ENCODE measurements around the gene SYT1.
"Not testable (repeated sequence)": the region's sequence is repeated elsewhere in the genome, so short reads cannot be mapped to it uniquely, and the experiment has no call there.

Gene SYT1

GRCh38 chr12:79033788-79034187, 169.2 kb downstream of the SYT1 start:
- no peaks in the 10 kb centered on the region for H3K27me3 Mint-ChIP-seq
- no peak for DNase-seq
- no peak overlapping the region for H3K4me3 Mint-ChIP-seq
- no peak overlapping the region for H3K27ac Mint-ChIP-seq
- H3K36me3 Mint-ChIP-seq, result no peaks in the 10 kb centered on the region
- H3K9me3 Mint-ChIP-seq, result peaks cover 1% of the 10 kb centered on the region
- CTCF ChIA-PET, result no interaction called here
- no peaks in the 10 kb centered on the region for H3K4me1 Mint-ChIP-seq

- H3K4me1 Mint-ChIP-seq, H3K27me3 Mint-ChIP-seq, DNase-seq, H3K27ac Mint-ChIP-seq, H3K36me3 Mint-ChIP-seq, H3K4me3 Mint-ChIP-seq, H3K9me3 Mint-ChIP-seq, CTCF ChIA-PET: not testable (repeated sequence)
Measured at GRCh38 chr12:79044748-79045147, 180.2 kb downstream of the SYT1 start.

- H3K4me1 Mint-ChIP-seq, H3K27ac Mint-ChIP-seq, H3K27me3 Mint-ChIP-seq, H3K4me3 Mint-ChIP-seq, H3K9me3 Mint-ChIP-seq, DNase-seq, CTCF ChIA-PET, H3K36me3 Mint-ChIP-seq: not testable (repeated sequence)
Measured at GRCh38 chr12:79045149-79045703, 180.7 kb downstream of the SYT1 start.

GRCh38 chr12:79046021-79046420, 181.4 kb downstream of the SYT1 start:
- no peak overlapping the region for H3K27ac Mint-ChIP-seq
- no peaks in the 10 kb centered on the region for H3K27me3 Mint-ChIP-seq
- CTCF ChIA-PET, result no interaction called here
- H3K4me3 Mint-ChIP-seq, result no peak overlapping the region
- H3K9me3 Mint-ChIP-seq, result no peaks in the 10 kb centered on the region
- H3K36me3 Mint-ChIP-seq, result no peaks in the 10 kb centered on the region
- DNase-seq, result no peak
- H3K4me1 Mint-ChIP-seq, result no peaks in the 10 kb centered on the region

- Mint-ChIP-seq H3K36me3 (no peaks in the 10 kb centered on the region), H3K4me3 (no peak overlapping the region), H3K27me3 (no peaks in the 10 kb centered on the region), H3K9me3 (no peaks in the 10 kb centered on the region), H3K4me1 (no peaks in the 10 kb centered on the region), H3K27ac (no peak overlapping the region)
- CTCF ChIA-PET, result no interaction called here
- no peak for DNase-seq
Measured at GRCh38 chr12:79048962-79049361, 184.4 kb downstream of the SYT1 start.

- no peaks in the 10 kb centered on the region for H3K9me3 Mint-ChIP-seq
- CTCF ChIA-PET, result no interaction called here
- no peak for DNase-seq
Measured at GRCh38 chr12:79053394-79053793, 188.8 kb downstream of the SYT1 start.

GRCh38 chr12:79055926-79056674, 191.5 kb downstream of the SYT1 start:
- CTCF ChIA-PET, result no interaction called here
- Mint-ChIP-seq H3K27ac (no peak overlapping the region), H3K9me3 (no peaks in the 10 kb centered on the region), H3K4me1 (no peaks in the 10 kb centered on the region), H3K27me3 (no peaks in the 10 kb centered on the region), H3K4me3 (no peak overlapping the region), H3K36me3 (no peaks in the 10 kb centered on the region)
- no peak for DNase-seq

More at GRCh38 chr12:79053394-79053793, 188.8 kb downstream of the SYT1 start:
- H3K4me1 Mint-ChIP-seq, result no peaks in the 10 kb centered on the region
- H3K27me3 Mint-ChIP-seq, result no peaks in the 10 kb centered on the region
- H3K36me3 Mint-ChIP-seq, result no peaks in the 10 kb centered on the region
- no peak overlapping the region for H3K4me3 Mint-ChIP-seq
- no peak overlapping the region for H3K27ac Mint-ChIP-seq

- Mint-ChIP-seq H3K27me3 (no peaks in the 10 kb centered on the region), H3K9me3 (no peaks in the 10 kb centered on the region), H3K4me1 (no peaks in the 10 kb centered on the region), H3K36me3 (no peaks in the 10 kb centered on the region), H3K4me3 (no peak overlapping the region), H3K27ac (no peak overlapping the region)
- DNase-seq, result no peak
- CTCF ChIA-PET, result no interaction called here
Measured at GRCh38 chr12:79056775-79057174, 192.2 kb downstream of the SYT1 start.

GRCh38 chr12:79057540-79057939, 193.0 kb downstream of the SYT1 start:
- DNase-seq, result no peak
- CTCF ChIA-PET, result no interaction called here
- no peaks in the 10 kb centered on the region for H3K9me3 Mint-ChIP-seq
- no peaks in the 10 kb centered on the region for H3K36me3 Mint-ChIP-seq
- H3K4me3 Mint-ChIP-seq, result no peak overlapping the region
- H3K4me1 Mint-ChIP-seq, result no peaks in the 10 kb centered on the region
- H3K27ac Mint-ChIP-seq, result no peak overlapping the region
- H3K27me3 Mint-ChIP-seq, result no peaks in the 10 kb centered on the region

GRCh38 chr12:79058342-79058741, 193.8 kb downstream of the SYT1 start:
- Mint-ChIP-seq H3K27me3 (no peaks in the 10 kb centered on the region), H3K36me3 (no peaks in the 10 kb centered on the region), H3K4me3 (no peak overlapping the region), H3K4me1 (no peaks in the 10 kb centered on the region), H3K27ac (no peak overlapping the region), H3K9me3 (no peaks in the 10 kb centered on the region)
- CTCF ChIA-PET, result no interaction called here
- no peak for DNase-seq

- no peaks in the 10 kb centered on the region for H3K4me1 Mint-ChIP-seq
- H3K27me3 Mint-ChIP-seq, result no peaks in the 10 kb centered on the region
- H3K27ac Mint-ChIP-seq, result no peak overlapping the region
- no peaks in the 10 kb centered on the region for H3K36me3 Mint-ChIP-seq
- H3K4me3 Mint-ChIP-seq, result no peak overlapping the region
- peaks cover 2% of the 10 kb centered on the region for H3K9me3 Mint-ChIP-seq
- DNase-seq, result no peak
- CTCF ChIA-PET, result no interaction called here
Measured at GRCh38 chr12:79059557-79059956, 195.0 kb downstream of the SYT1 start.

- no peak overlapping the region for H3K4me3 Mint-ChIP-seq
- no peaks in the 10 kb centered on the region for H3K4me1 Mint-ChIP-seq
Measured at GRCh38 chr12:79063258-79063657, 198.7 kb downstream of the SYT1 start.

GRCh38 chr12:79067977-79068376, 203.4 kb downstream of the SYT1 start:
- Mint-ChIP-seq H3K4me3 (no peak overlapping the region), H3K4me1 (no peaks in the 10 kb centered on the region), H3K27ac (no peak overlapping the region), H3K27me3 (no peaks in the 10 kb centered on the region), H3K9me3 (peaks cover 5% of the 10 kb centered on the region), H3K36me3 (no peaks in the 10 kb centered on the region)
- CTCF ChIA-PET, result no interaction called here
- no peak for DNase-seq

More at GRCh38 chr12:79063258-79063657, 198.7 kb downstream of the SYT1 start:
- Mint-ChIP-seq H3K36me3 (no peaks in the 10 kb centered on the region), H3K9me3 (peaks cover 4% of the 10 kb centered on the region), H3K27me3 (no peaks in the 10 kb centered on the region), H3K27ac (no peak overlapping the region)
- DNase-seq, result no peak
- CTCF ChIA-PET, result no interaction called here

GRCh38 chr12:79069009-79069408, 204.4 kb downstream of the SYT1 start:
- Mint-ChIP-seq H3K4me3 (no peak overlapping the region), H3K4me1 (no peaks in the 10 kb centered on the region), H3K27me3 (no peaks in the 10 kb centered on the region), H3K36me3 (no peaks in the 10 kb centered on the region), H3K9me3 (peaks cover 4% of the 10 kb centered on the region), H3K27ac (no peak overlapping the region)
- no peak for DNase-seq
- CTCF ChIA-PET, result no interaction called here

GRCh38 chr12:79071498-79071897, 206.9 kb downstream of the SYT1 start:
- H3K36me3 Mint-ChIP-seq, result no peaks in the 10 kb centered on the region
- no peak overlapping the region for H3K4me3 Mint-ChIP-seq
- no peaks in the 10 kb centered on the region for H3K27me3 Mint-ChIP-seq
- H3K27ac Mint-ChIP-seq, result no peak overlapping the region
- no peak for DNase-seq
- no peaks in the 10 kb centered on the region for H3K4me1 Mint-ChIP-seq
- peaks cover 1% of the 10 kb centered on the region for H3K9me3 Mint-ChIP-seq
- CTCF ChIA-PET, result no interaction called here
